Gastroesophageal sphincter (tissue), 4 donors: ENCODE data around the gene CD7. TPM values are rescaled to one million over a fixed set of nuclear protein-coding genes. Genes with fewer than 3 reads are reported as not detected.
A peak's percentile ranks its signal among the peaks of the same experiment; 100 is the strongest.

Source experiments
- ATAC-seq: fragments of 150-250 bp; one replicate; pipeline ENCODE4 v1.9.1; 2016; ENCODE audit warnings: mild to moderate bottlenecking, moderate library complexity
- H3K27ac ChIP-seq, 4 donors: fragments of 200-600 bp; sonication (generic) in 3 of 4; 1 replicate in 3 of 4; 2 replicates in 1 of 4; pipeline ENCODE4 v1.5.1; 2016 to 2019
- H3K27me3 ChIP-seq: fragments of 200-600 bp; sonication (generic); one replicate; pipeline ENCODE4 v1.5.1; 2019
- H3K36me3 ChIP-seq, 2 donors: fragments of 200-600 bp; sonication (generic); one replicate each; pipeline ENCODE4 v1.5.1; 2019; ENCODE audit warnings: control low read depth in 1 of 2
- H3K4me1 ChIP-seq, 3 donors: fragments of 200-600 bp; sonication (generic); 1 replicate in 2 of 3; 2 replicates in 1 of 3; pipeline ENCODE4 v1.5.1; 2016 to 2019; ENCODE audit warnings: control low read depth in 2 of 3
- H3K4me3 ChIP-seq, 2 donors: fragments of 200-600 bp; sonication (generic); one replicate each; pipeline ENCODE4 v1.5.1; 2019; ENCODE audit warnings: mild to moderate bottlenecking in 1 of 2, moderate library complexity in 1 of 2
- H3K9me3 ChIP-seq, 3 donors: fragments of 200-600 bp; sonication (generic); one replicate each; pipeline ENCODE4 v1.5.1; 2017 to 2019; ENCODE audit warnings: control low read depth in 2 of 3
- CTCF ChIP-seq, 4 experiments: fragments of 200-600 bp in 2 of 4; fragments of 450-650 bp in 2 of 4; sonication (generic) in 1 of 4; IDR thresholded peaks; one replicate each; pipeline ENCODE4 v1.5.1; 2017 to 2019; ENCODE audit warnings: antibody characterized with exemption in 4 of 4, mild to moderate bottlenecking in 2 of 4, moderate library complexity in 2 of 4
- EP300 ChIP-seq: sonication (generic); formaldehyde crosslinking; IDR thresholded peaks from one replicate; pipeline ENCODE4 v1.6.1; 2017; ENCODE audit warnings: antibody characterized with exemption, mild to moderate bottlenecking
- POLR2A ChIP-seq, 2 donors: fragments of 450-650 bp; IDR thresholded peaks; one replicate each; pipeline ENCODE4 v1.6.1; 2017; ENCODE audit warnings: antibody characterized with exemption in 2 of 2, mild to moderate bottlenecking in 2 of 2, moderate library complexity in 1 of 2
- POLR2AphosphoS5 ChIP-seq: sonication (generic); formaldehyde crosslinking; IDR thresholded peaks from one replicate; pipeline ENCODE4 v1.6.1; 2017; ENCODE audit warnings: antibody characterized with exemption
- WGBS, 2 donors: methylation state at CpG; one replicate each; pipeline ENCODE4 v1.1.5; 2018; ENCODE audit warnings: low coverage in 1 of 2; 5-methylcytosine and 5-hydroxymethylcytosine counted together
- total RNA-seq, 4 donors: library from RNA; depleted of rRNA; stranded (reverse); fragments of >200 nt; gene quantifications; one replicate each; pipeline ENCODE4 v1.1.0, GENCODE V29; 2016

CD7 gene
- total RNA-seq, 4 donors from 2014 or later, result 0.58 to 1.7 (median 0.94) TPM; not detected in 1

- no peak for ATAC-seq
- 91 to 96% methylated on average over 11 to 22 of the region's 35 CpGs for WGBS, 2 donors
- TF ChIP-seq CTCF (IDR thresholded peaks at IDR 0.05) (no peak), EP300 (no peak), POLR2AphosphoS5 (peak; percentile 24)
Observed at GRCh38 chr17:82319619-82320062, 2.2 kb upstream of the CD7 start.

GRCh38 chr17:82318772-82319606 lies 1.6 kb upstream of the CD7 start:
- WGBS, 2 donors, result 89 to 93% methylated on average over 65 to 76 of the region's 76 CpGs
- no peak for TF ChIP-seq POLR2AphosphoS5
- no peak for TF ChIP-seq POLR2A (IDR thresholded peaks at IDR 0.05)
- TF ChIP-seq CTCF (IDR thresholded peaks at IDR 0.05), result no peak
- TF ChIP-seq EP300, result no peak
- no peak overlapping the region for H3K27ac ChIP-seq

More at GRCh38 chr17:82319619-82320062, 2.2 kb upstream of the CD7 start:
- H3K27me3 ChIP-seq, result peaks cover 47% of the 10 kb centered on the region
- H3K4me1 ChIP-seq, result peaks cover 0 to 24% (median 10%) of the 10 kb centered on the region in 3 donors
- H3K27ac ChIP-seq, result no peak overlapping the region
- H3K36me3 ChIP-seq, result peaks cover 0 to 7% of the 10 kb centered on the region in 2 donors
- H3K9me3 ChIP-seq, result no peaks in the 10 kb centered on the region
- no peak overlapping the region for H3K4me3 ChIP-seq

GRCh38 chr17:82318169-82318498 lies 726 bp upstream of the CD7 start:
- no peak for ATAC-seq

More at GRCh38 chr17:82318772-82319606, 1.6 kb upstream of the CD7 start:
- Histone ChIP-seq H3K9me3 (no peaks in the 10 kb centered on the region), H3K36me3 (peaks cover 0 to 7% of the 10 kb centered on the region in 2 donors), H3K4me3 (no peak overlapping the region), H3K27me3 (peaks cover 53% of the 10 kb centered on the region), H3K4me1 (peaks cover 0 to 24% (median 10%) of the 10 kb centered on the region in 3 donors)
- ATAC-seq, result no peak

GRCh38 chr17:82316651-82317393 lies 586 bp downstream of the CD7 start:
- Histone ChIP-seq H3K36me3 (no peaks in the 10 kb centered on the region), H3K27ac (no peak overlapping the region), H3K27me3 (peaks cover 70% of the 10 kb centered on the region), H3K4me1 (peaks cover 0 to 22% (median 10%) of the 10 kb centered on the region in 3 donors), H3K9me3 (no peaks in the 10 kb centered on the region), H3K4me3 (peak overlapping the region in 1 of 2 donors; percentile 14)
- no peak for TF ChIP-seq EP300
- TF ChIP-seq POLR2A (IDR thresholded peaks at IDR 0.05), result no peak
- no peak for TF ChIP-seq POLR2AphosphoS5
- TF ChIP-seq CTCF (IDR thresholded peaks at IDR 0.05), result no peak
- ATAC-seq, result no peak
- WGBS, 2 donors, result 19 to 87% methylated on average over 3 to 4 of the region's 29 CpGs

More at GRCh38 chr17:82318169-82318498, 726 bp upstream of the CD7 start:
- no peak overlapping the region for H3K27ac ChIP-seq
- 80 to 89% methylated on average over 4 to 11 of the region's 20 CpGs for WGBS, 2 donors
- peaks cover 0 to 24% (median 10%) of the 10 kb centered on the region in 3 donors for H3K4me1 ChIP-seq
- no peak for TF ChIP-seq EP300
- no peak for TF ChIP-seq POLR2A (IDR thresholded peaks at IDR 0.05)
- TF ChIP-seq POLR2AphosphoS5, result no peak
- TF ChIP-seq CTCF (IDR thresholded peaks at IDR 0.05), result no peak
- H3K9me3 ChIP-seq, result no peaks in the 10 kb centered on the region
- H3K36me3 ChIP-seq, result peaks cover 0 to 5% of the 10 kb centered on the region in 2 donors
- H3K4me3 ChIP-seq, result no peak overlapping the region
- peaks cover 62% of the 10 kb centered on the region for H3K27me3 ChIP-seq
